WTC11 (cell line): ENCODE measurements around the gene KCNC2. TPM values are rescaled to one million over a fixed set of nuclear protein-coding genes. Genes with fewer than 3 reads are reported as not detected.

Experiments
- ATAC-seq: fragments of 200-7000 bp; cut with Tn5 transposase; 2 replicates; pipeline ENCODE4 v1.10.0; 2021; ENCODE audit warnings: mild to moderate bottlenecking, moderate library complexity
- CTCF ChIA-PET: fragments of 300-600 bp; sonication (Branson Sonifier 250); formaldehyde crosslinking; loops from one replicate; lab custom pipeline; 2021; ENCODE audit warnings: antibody characterized with exemption; lab: Charles Lee
- POLR2A ChIA-PET: fragments of 350-600 bp; sonication (Branson Sonifier 250); formaldehyde crosslinking; loops from one replicate; lab custom pipeline; 2021; ENCODE audit warnings: antibody characterized with exemption; lab: Charles Lee
- DNase-seq: peaks from one replicate; pipeline ENCODE4 v3.0.0; 2021; ENCODE audit warnings: low spot score
- H3K27ac Mint-ChIP-seq: 2 replicates; pipeline ENCODE4 v1.8.0; 2021; ENCODE audit warnings: mixed read lengths
- H3K27me3 Mint-ChIP-seq: 2 replicates; pipeline ENCODE4 v1.8.0; 2021; ENCODE audit warnings: low read depth, mild to moderate bottlenecking, moderate library complexity, mixed read lengths
- H3K36me3 Mint-ChIP-seq: 2 replicates; pipeline ENCODE4 v1.8.0; 2021; ENCODE audit warnings: mixed read lengths
- H3K4me1 Mint-ChIP-seq: 2 replicates; pipeline ENCODE4 v1.8.0; 2022; ENCODE audit warnings: mixed read lengths
- H3K4me3 Mint-ChIP-seq: 2 replicates; pipeline ENCODE4 v1.8.0; 2021; ENCODE audit warnings: mild to moderate bottlenecking, moderate library complexity, mixed read lengths
- H3K9me3 Mint-ChIP-seq: 2 replicates; pipeline ENCODE4 v1.8.0; 2021; ENCODE audit warnings: mixed read lengths
- AFF4 ChIP-seq: sonication (generic); formaldehyde crosslinking; IDR thresholded peaks from 2 replicates; pipeline ENCODE4 v1.8.1; 2023; ENCODE audit warnings: mild to moderate bottlenecking, missing genetic modification reagents, borderline replicate concordance
- CREB1 ChIP-seq: sonication (generic); formaldehyde crosslinking; IDR thresholded peaks from 2 replicates; pipeline ENCODE4 v1.8.0; 2023; ENCODE audit warnings: mild to moderate bottlenecking, missing genetic modification reagents
- FOXK1 ChIP-seq: sonication (generic); formaldehyde crosslinking; IDR thresholded peaks from 2 replicates; pipeline ENCODE4 v1.8.0; 2022; ENCODE audit warnings: mild to moderate bottlenecking, moderate library complexity, missing genetic modification reagents
- GTF2I ChIP-seq: fragments of 250-450 bp; sonication (Bioruptor Pico); conservative IDR thresholded peaks from 2 replicates; pipeline ENCODE4 v1.4.0; 2021; ENCODE audit warnings: mild to moderate bottlenecking
- NR3C1 ChIP-seq: sonication (generic); formaldehyde crosslinking; conservative IDR thresholded peaks from 2 replicates; pipeline ENCODE4 v1.8.1; 2023; ENCODE audit warnings: low read depth, mild to moderate bottlenecking, missing genetic modification reagents
- RELA ChIP-seq: sonication (generic); formaldehyde crosslinking; IDR thresholded peaks from 2 replicates; pipeline ENCODE4 v1.8.1; 2022; ENCODE audit warnings: missing genetic modification reagents, mild to moderate bottlenecking, borderline replicate concordance
- SMAD4 ChIP-seq: sonication (generic); formaldehyde crosslinking; IDR thresholded peaks from 2 replicates; pipeline ENCODE4 v1.8.0; 2022; ENCODE audit warnings: mild to moderate bottlenecking, missing genetic modification reagents
- STAT6 ChIP-seq: sonication (generic); formaldehyde crosslinking; conservative IDR thresholded peaks from 2 replicates; pipeline ENCODE4 v1.8.1; 2023; ENCODE audit warnings: mild to moderate bottlenecking, low read depth, missing genetic modification reagents, moderate library complexity
- TEAD1 ChIP-seq: sonication (generic); formaldehyde crosslinking; IDR thresholded peaks from 2 replicates; pipeline ENCODE4 v1.8.0; 2022; ENCODE audit warnings: mild to moderate bottlenecking, missing genetic modification reagents
- ZNF512 ChIP-seq: sonication (generic); formaldehyde crosslinking; IDR thresholded peaks from 2 replicates; pipeline ENCODE4 v1.8.1; 2022; ENCODE audit warnings: missing genetic modification reagents, borderline replicate concordance
- total RNA-seq: library from RNA; stranded (reverse); gene quantifications from 3 replicates; pipeline ENCODE4 v1.2.3, GENCODE V29; 2021
- TF ChIP-seq, protein P1 (sequence below): fragments of 250-450 bp; sonication (Bioruptor Pico); IDR thresholded peaks from 2 replicates; pipeline ENCODE4 v1.9.0; 2021; ENCODE audit warnings: mild to moderate bottlenecking
- TF ChIP-seq, protein P2 (sequence below): fragments of 200-600 bp; IDR thresholded peaks from 2 replicates; pipeline ENCODE4 v1.8.0; 2022; ENCODE audit warnings: antibody characterized with exemption
- TF ChIP-seq, protein P3 (sequence below): fragments of 250-450 bp; sonication (Bioruptor Pico); IDR thresholded peaks from 2 replicates; pipeline ENCODE4 v1.8.0; 2021; ENCODE audit warnings: mild to moderate bottlenecking

KCNC2 gene
- total RNA-seq, 1 experiment from 2014 or later: not detected

DNA sequence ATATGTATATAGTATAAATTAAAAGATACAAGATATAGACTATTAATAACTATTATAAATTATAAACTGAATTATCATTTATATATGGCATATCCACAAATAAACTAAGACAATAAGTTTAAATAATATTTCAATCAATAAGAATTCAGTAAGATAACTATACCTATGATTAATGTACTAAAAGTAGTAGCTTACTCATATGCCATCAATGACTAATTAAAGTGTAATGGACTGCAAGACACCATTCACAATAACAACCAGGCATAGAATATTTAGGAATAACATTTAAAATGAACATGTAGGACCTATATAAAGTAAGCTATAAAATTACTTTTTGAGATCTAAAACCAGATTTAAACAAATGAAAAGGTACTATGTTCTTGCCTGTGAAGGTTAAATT, 18.8 kb downstream of the KCNC2 start:
- H3K4me3 Mint-ChIP-seq: no peak overlapping the region
- DNase-seq (no peak), ATAC-seq (no peak)
- POLR2A ChIA-PET: no interaction called here
- H3K4me1 Mint-ChIP-seq: no peaks in the 10 kb centered on the region
- TF ChIP-seq AFF4 (no peak), CREB1 (no peak), SMAD4 (no peak), FOXK1 (CRISPR knock-in tag) (no peak), ZNF512 (CRISPR knock-in tag) (no peak), RELA (no peak), GTF2I (CRISPR knock-in tag) (no peak), TEAD1 (CRISPR knock-in tag) (no peak), STAT6 (CRISPR knock-in tag) (no peak), NR3C1 (CRISPR knock-in tag) (no peak)
- TF ChIP-seq, protein P1, sequence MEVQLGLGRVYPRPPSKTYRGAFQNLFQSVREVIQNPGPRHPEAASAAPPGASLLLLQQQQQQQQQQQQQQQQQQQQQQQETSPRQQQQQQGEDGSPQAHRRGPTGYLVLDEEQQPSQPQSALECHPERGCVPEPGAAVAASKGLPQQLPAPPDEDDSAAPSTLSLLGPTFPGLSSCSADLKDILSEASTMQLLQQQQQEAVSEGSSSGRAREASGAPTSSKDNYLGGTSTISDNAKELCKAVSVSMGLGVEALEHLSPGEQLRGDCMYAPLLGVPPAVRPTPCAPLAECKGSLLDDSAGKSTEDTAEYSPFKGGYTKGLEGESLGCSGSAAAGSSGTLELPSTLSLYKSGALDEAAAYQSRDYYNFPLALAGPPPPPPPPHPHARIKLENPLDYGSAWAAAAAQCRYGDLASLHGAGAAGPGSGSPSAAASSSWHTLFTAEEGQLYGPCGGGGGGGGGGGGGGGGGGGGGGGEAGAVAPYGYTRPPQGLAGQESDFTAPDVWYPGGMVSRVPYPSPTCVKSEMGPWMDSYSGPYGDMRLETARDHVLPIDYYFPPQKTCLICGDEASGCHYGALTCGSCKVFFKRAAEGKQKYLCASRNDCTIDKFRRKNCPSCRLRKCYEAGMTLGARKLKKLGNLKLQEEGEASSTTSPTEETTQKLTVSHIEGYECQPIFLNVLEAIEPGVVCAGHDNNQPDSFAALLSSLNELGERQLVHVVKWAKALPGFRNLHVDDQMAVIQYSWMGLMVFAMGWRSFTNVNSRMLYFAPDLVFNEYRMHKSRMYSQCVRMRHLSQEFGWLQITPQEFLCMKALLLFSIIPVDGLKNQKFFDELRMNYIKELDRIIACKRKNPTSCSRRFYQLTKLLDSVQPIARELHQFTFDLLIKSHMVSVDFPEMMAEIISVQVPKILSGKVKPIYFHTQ (CRISPR knock-in tag): no peak
- TF ChIP-seq, protein P2, sequence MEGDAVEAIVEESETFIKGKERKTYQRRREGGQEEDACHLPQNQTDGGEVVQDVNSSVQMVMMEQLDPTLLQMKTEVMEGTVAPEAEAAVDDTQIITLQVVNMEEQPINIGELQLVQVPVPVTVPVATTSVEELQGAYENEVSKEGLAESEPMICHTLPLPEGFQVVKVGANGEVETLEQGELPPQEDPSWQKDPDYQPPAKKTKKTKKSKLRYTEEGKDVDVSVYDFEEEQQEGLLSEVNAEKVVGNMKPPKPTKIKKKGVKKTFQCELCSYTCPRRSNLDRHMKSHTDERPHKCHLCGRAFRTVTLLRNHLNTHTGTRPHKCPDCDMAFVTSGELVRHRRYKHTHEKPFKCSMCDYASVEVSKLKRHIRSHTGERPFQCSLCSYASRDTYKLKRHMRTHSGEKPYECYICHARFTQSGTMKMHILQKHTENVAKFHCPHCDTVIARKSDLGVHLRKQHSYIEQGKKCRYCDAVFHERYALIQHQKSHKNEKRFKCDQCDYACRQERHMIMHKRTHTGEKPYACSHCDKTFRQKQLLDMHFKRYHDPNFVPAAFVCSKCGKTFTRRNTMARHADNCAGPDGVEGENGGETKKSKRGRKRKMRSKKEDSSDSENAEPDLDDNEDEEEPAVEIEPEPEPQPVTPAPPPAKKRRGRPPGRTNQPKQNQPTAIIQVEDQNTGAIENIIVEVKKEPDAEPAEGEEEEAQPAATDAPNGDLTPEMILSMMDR: no peak
- TF ChIP-seq, protein P3, sequence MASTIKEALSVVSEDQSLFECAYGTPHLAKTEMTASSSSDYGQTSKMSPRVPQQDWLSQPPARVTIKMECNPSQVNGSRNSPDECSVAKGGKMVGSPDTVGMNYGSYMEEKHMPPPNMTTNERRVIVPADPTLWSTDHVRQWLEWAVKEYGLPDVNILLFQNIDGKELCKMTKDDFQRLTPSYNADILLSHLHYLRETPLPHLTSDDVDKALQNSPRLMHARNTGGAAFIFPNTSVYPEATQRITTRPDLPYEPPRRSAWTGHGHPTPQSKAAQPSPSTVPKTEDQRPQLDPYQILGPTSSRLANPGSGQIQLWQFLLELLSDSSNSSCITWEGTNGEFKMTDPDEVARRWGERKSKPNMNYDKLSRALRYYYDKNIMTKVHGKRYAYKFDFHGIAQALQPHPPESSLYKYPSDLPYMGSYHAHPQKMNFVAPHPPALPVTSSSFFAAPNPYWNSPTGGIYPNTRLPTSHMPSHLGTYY (CRISPR knock-in tag): no peak
- no peak overlapping the region for H3K27ac Mint-ChIP-seq
- H3K36me3 Mint-ChIP-seq: no peaks in the 10 kb centered on the region
- CTCF ChIA-PET: no interaction called here
- no peaks in the 10 kb centered on the region for H3K9me3 Mint-ChIP-seq
- no peaks in the 10 kb centered on the region for H3K27me3 Mint-ChIP-seq
